OCI-LY1 (cell line): ENCODE results near the gene PDE6H.

Experiments used
- EZH2 ChIP-seq: fragments of 200-600 bp; sonication (generic), shearing (Covaris generic); IDR thresholded peaks from 2 replicates; pipeline ENCODE4 v1.8.0; 2017; ENCODE audit warnings: borderline replicate concordance, mixed run types, mild to moderate bottlenecking, antibody characterized with exemption, low read length, moderate library complexity, mixed read lengths
- TF ChIP-seq, protein P1 (sequence below): fragments of 200-600 bp; sonication (generic), shearing (Covaris generic); IDR thresholded peaks from 2 replicates; pipeline ENCODE4 v1.5.1; 2017; ENCODE audit warnings: mild to moderate bottlenecking, antibody characterized with exemption, low read length, moderate library complexity, mixed read lengths

- TF ChIP-seq, protein P1, sequence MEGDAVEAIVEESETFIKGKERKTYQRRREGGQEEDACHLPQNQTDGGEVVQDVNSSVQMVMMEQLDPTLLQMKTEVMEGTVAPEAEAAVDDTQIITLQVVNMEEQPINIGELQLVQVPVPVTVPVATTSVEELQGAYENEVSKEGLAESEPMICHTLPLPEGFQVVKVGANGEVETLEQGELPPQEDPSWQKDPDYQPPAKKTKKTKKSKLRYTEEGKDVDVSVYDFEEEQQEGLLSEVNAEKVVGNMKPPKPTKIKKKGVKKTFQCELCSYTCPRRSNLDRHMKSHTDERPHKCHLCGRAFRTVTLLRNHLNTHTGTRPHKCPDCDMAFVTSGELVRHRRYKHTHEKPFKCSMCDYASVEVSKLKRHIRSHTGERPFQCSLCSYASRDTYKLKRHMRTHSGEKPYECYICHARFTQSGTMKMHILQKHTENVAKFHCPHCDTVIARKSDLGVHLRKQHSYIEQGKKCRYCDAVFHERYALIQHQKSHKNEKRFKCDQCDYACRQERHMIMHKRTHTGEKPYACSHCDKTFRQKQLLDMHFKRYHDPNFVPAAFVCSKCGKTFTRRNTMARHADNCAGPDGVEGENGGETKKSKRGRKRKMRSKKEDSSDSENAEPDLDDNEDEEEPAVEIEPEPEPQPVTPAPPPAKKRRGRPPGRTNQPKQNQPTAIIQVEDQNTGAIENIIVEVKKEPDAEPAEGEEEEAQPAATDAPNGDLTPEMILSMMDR = no peak
- no peak for TF ChIP-seq EZH2
Observed at GRCh38 chr12:14931359-14931758, 41.5 kb upstream of the PDE6H start.
